Stimulated activated CD8-positive, alpha-beta memory T cell treated with anti-CD3 and anti-CD28 coated beads, Interleukin-2, amount 100 ng/mL, for 48 hours (primary cell): ENCODE data around the gene PPP1R3A.
"Not testable (repeated sequence)": the region's sequence is repeated elsewhere in the genome, so short reads cannot be mapped to it uniquely, and the experiment has no call there.

ENCODE experiments used
- DNase-seq, 2 donors: peaks; one replicate each; pipeline ENCODE4 v3.0.0-alpha.2; 2020; ENCODE audit warnings: low read depth in 2 of 2

The PPP1R3A gene

GRCh38 chr7:113918946-113919345, at the start of gene PPP1R3A:
Gene PPP1R3A, minus strand, starts transcription at chr7:113919009. Its CDS starts 13 bp downstream, at chr7:113918996.
- no peak for DNase-seq

- DNase-seq, result no peak
Observed at GRCh38 chr7:113963356-113963755, 44.5 kb upstream of the PPP1R3A start.

GRCh38 chr7:113959910-113960309, 41.1 kb upstream of the PPP1R3A start:
- DNase-seq, result no peak

- DNase-seq, result no peak
Observed at GRCh38 chr7:113955157-113955556, 36.3 kb upstream of the PPP1R3A start.

- no peak for DNase-seq
Observed at GRCh38 chr7:113953553-113953952, 34.7 kb upstream of the PPP1R3A start.

- DNase-seq, result no peak
Observed at GRCh38 chr7:113945018-113945938, 26.5 kb upstream of the PPP1R3A start.

GRCh38 chr7:113936982-113937381, 18.2 kb upstream of the PPP1R3A start:
- no peak for DNase-seq

- no peak for DNase-seq
Observed at GRCh38 chr7:113936535-113936934, 17.7 kb upstream of the PPP1R3A start.

- DNase-seq, result not testable (repeated sequence)
Observed at GRCh38 chr7:113929389-113929788, 10.6 kb upstream of the PPP1R3A start.

- DNase-seq, result no peak
Observed at GRCh38 chr7:113928112-113928511, 9.3 kb upstream of the PPP1R3A start.

- no peak for DNase-seq
Observed at GRCh38 chr7:113922049-113922448, 3.2 kb upstream of the PPP1R3A start.

- no peak for DNase-seq
Observed at GRCh38 chr7:113921363-113921762, 2.6 kb upstream of the PPP1R3A start.

GRCh38 chr7:113917840-113918239, 969 bp downstream of the PPP1R3A start:
- no peak for DNase-seq

- DNase-seq, result no peak
Observed at GRCh38 chr7:113915956-113916355, 2.9 kb downstream of the PPP1R3A start.

- no peak for DNase-seq
Observed at GRCh38 chr7:113912876-113913275, 5.9 kb downstream of the PPP1R3A start.

- DNase-seq, result no peak
Observed at GRCh38 chr7:113907617-113908016, 11.2 kb downstream of the PPP1R3A start.

- DNase-seq, result no peak
Observed at GRCh38 chr7:113904521-113904920, 14.3 kb downstream of the PPP1R3A start.

GRCh38 chr7:113892818-113893217, 26.0 kb downstream of the PPP1R3A start:
- DNase-seq, result no peak

- no peak for DNase-seq
Observed at GRCh38 chr7:113891828-113892227, 27.0 kb downstream of the PPP1R3A start.

- DNase-seq, result no peak
Observed at GRCh38 chr7:113891031-113891350, 27.8 kb downstream of the PPP1R3A start.

GRCh38 chr7:113890331-113891030, 28.3 kb downstream of the PPP1R3A start:
- no peak for DNase-seq

GRCh38 chr7:113883096-113883495, 35.7 kb downstream of the PPP1R3A start:
- DNase-seq, result no peak

- DNase-seq, result no peak
Observed at GRCh38 chr7:113880559-113880958, 38.2 kb downstream of the PPP1R3A start.
